Measurements from ENCODE around the gene LDLRAD3. TPM values are rescaled to one million over a fixed set of nuclear protein-coding genes. Genes with fewer than 3 reads are reported as not detected.

The LDLRAD3 gene
- total RNA-seq, 1 donor from 2014 or later, result 10.2 TPM

GRCh38 chr11:35968386-35969088 is 24.7 kb downstream of the LDLRAD3 start:
- no peaks in the 10 kb centered on the region for H3K36me3 ChIP-seq (ENCODE audit: control insufficient read depth, insufficient read depth, low read length)

DNA sequence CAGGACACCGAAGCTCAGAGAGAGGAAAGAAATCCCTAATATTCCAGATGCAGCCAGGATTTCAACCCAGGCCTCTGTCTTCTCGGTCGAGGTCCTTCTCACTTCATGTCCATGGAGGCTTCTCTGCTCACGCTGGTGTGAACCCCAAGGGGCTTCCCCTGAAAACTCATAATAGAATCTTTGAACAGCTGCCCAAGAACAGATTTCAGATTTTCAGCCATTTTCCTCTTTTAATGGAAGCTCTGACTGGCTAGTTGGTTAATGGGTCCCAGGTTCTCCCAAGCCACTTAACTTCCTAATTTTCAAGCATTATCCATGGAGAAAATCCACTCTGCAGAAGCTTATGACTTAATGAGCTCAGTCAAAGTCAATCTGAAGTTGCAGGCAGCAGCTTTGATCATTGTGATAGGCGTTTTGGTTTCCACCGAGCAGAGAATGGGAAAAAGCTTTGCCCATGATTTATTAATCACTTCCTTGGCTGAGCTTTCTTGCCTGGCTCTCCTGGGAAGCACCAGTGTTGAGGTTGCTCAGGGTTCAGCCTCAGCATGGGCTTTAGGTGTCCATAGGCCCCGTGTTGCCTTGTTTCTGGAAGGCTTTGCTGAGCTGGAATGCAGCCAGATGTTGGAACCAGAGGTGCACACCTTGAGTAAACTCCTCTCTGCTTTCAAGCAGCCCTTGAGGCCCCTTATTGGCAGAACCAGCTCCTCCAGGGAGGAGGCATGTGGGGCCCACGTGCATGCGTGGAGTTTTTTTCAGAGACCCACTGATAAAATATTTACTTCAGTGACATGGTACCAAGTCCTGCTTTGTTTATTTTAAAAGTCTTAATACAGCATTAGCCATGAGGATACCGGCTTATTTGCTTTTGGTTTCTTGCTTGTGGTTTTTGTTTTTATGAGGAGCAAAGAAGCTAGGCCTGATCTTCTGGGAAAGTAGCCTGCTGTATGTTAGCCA is 25.5 kb downstream of the LDLRAD3 start:
- no peaks in the 10 kb centered on the region for H3K27me3 ChIP-seq (ENCODE audit: control insufficient read depth, insufficient read depth, low read length)
- H3K36me3 ChIP-seq (ENCODE audit: control insufficient read depth, insufficient read depth, low read length), result no peaks in the 10 kb centered on the region
- DNase-seq (ENCODE audit: low read depth), result no peak
- TF ChIP-seq, protein P1, sequence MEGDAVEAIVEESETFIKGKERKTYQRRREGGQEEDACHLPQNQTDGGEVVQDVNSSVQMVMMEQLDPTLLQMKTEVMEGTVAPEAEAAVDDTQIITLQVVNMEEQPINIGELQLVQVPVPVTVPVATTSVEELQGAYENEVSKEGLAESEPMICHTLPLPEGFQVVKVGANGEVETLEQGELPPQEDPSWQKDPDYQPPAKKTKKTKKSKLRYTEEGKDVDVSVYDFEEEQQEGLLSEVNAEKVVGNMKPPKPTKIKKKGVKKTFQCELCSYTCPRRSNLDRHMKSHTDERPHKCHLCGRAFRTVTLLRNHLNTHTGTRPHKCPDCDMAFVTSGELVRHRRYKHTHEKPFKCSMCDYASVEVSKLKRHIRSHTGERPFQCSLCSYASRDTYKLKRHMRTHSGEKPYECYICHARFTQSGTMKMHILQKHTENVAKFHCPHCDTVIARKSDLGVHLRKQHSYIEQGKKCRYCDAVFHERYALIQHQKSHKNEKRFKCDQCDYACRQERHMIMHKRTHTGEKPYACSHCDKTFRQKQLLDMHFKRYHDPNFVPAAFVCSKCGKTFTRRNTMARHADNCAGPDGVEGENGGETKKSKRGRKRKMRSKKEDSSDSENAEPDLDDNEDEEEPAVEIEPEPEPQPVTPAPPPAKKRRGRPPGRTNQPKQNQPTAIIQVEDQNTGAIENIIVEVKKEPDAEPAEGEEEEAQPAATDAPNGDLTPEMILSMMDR (IDR thresholded peaks at IDR 0.05; ENCODE audit: insufficient read depth, low read length, poor library complexity, severe bottlenecking), result no peak
- H3K4me3 ChIP-seq (ENCODE audit: low read depth, low read length), result no peak overlapping the region

More at GRCh38 chr11:35968386-35969088, 24.7 kb downstream of the LDLRAD3 start:
- no peak overlapping the region for H3K4me3 ChIP-seq (ENCODE audit: low read depth, low read length)
- no peaks in the 10 kb centered on the region for H3K27me3 ChIP-seq (ENCODE audit: control insufficient read depth, insufficient read depth, low read length)
- DNase-seq (ENCODE audit: low read depth), result no peak
- TF ChIP-seq, protein P1 (IDR thresholded peaks at IDR 0.05; ENCODE audit: insufficient read depth, low read length, poor library complexity, severe bottlenecking), result no peak

DNA sequence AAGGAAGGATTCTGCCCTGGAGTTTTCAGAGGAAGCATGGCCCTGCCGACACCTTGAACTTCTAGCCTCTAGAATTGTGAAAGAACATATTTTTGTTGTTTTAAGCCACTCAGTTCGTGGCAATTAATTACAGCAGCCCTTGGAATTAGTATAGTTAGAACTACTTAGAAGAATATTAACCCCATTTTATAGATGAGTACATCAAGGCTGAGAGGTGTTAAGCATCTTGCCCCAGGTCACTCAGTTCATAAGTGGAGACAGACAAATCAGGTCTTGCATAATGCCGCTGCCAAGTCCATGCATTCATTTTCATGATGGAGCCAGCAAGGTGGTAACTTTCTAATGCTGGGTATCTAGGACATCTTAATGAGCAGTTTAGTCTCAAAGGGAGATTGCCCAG is 26.6 kb downstream of the LDLRAD3 start:
- TF ChIP-seq, protein P1 (IDR thresholded peaks at IDR 0.05; ENCODE audit: insufficient read depth, low read length, poor library complexity, severe bottlenecking), result no peak
- H3K36me3 ChIP-seq (ENCODE audit: control insufficient read depth, insufficient read depth, low read length), result no peaks in the 10 kb centered on the region
- H3K4me3 ChIP-seq (ENCODE audit: low read depth, low read length), result no peak overlapping the region
- no peak for DNase-seq (ENCODE audit: low read depth)
- H3K27me3 ChIP-seq (ENCODE audit: control insufficient read depth, insufficient read depth, low read length), result no peaks in the 10 kb centered on the region

- no peak overlapping the region for H3K4me3 ChIP-seq (ENCODE audit: low read depth, low read length)
- H3K36me3 ChIP-seq (ENCODE audit: control insufficient read depth, insufficient read depth, low read length), result no peaks in the 10 kb centered on the region
- DNase-seq (ENCODE audit: low read depth), result no peak
- H3K27me3 ChIP-seq (ENCODE audit: control insufficient read depth, insufficient read depth, low read length), result no peaks in the 10 kb centered on the region
- TF ChIP-seq, protein P1 (IDR thresholded peaks at IDR 0.05; ENCODE audit: insufficient read depth, low read length, poor library complexity, severe bottlenecking), result no peak
Measured at GRCh38 chr11:35971841-35972422, 28.1 kb downstream of the LDLRAD3 start.

DNA sequence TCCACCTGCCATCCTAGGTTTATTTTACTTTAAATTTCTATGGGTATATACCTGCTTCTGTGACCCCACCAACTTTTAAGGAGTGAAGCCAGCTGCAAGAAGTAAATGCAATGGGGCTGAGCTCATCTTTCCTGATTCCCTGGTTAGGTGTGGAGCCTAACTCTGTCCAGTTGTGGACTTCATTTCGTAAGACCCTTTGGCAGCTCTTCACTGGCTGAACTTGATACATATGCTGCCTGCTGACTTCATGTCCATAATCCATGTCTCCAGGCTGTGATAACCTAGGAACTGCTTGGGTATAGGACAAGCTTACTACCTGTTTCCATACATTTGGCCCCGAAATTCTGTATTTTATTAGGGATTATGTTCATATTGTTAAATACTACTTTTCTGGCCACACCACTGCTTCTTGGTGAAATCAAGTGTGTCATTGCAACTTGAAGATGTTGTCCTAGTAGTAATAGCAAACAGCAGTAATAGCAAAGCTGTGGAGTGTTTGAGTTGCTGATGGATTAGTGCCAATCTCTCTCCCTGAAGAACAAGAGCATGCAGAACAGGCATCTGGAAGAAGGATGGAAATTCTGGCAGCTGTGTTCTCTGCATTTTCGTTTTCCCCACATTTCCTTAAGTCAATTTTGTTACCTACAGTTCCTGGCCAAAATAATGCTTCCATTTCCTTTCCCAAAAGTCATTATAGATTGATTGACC is 31.2 kb downstream of the LDLRAD3 start:
- TF ChIP-seq, protein P1 (IDR thresholded peaks at IDR 0.05; ENCODE audit: insufficient read depth, low read length, poor library complexity, severe bottlenecking), result no peak
- no peaks in the 10 kb centered on the region for H3K27me3 ChIP-seq (ENCODE audit: control insufficient read depth, insufficient read depth, low read length)
- no peak overlapping the region for H3K4me3 ChIP-seq (ENCODE audit: low read depth, low read length)
- DNase-seq (ENCODE audit: low read depth), result no peak
- no peaks in the 10 kb centered on the region for H3K36me3 ChIP-seq (ENCODE audit: control insufficient read depth, insufficient read depth, low read length)

All from kidney epithelial cell (primary cell).